ENCODE measurements around the gene ENO2. TPM values are rescaled to one million over a fixed set of nuclear protein-coding genes. Genes with fewer than 3 reads are reported as not detected.
A peak's percentile ranks its signal among the peaks of the same experiment; 100 is the strongest.

The ENO2 gene
- total RNA-seq, 2 donors from 2014 or later = 80.2 to 80.7 TPM

GRCh38 chr12:6963016-6963731, 48.8 kb downstream of the ENO2 start:
- ATAC-seq = no peak
- H3K9me3 ChIP-seq (ENCODE audit: control insufficient read depth, low read length, poor library complexity, severe bottlenecking) = no peaks in the 10 kb centered on the region
- DNase-seq = no peak
- Mint-ChIP-seq H3K36me3 (ENCODE audit: low read depth) (peaks cover 6% of the 10 kb centered on the region), H3K27me3 (no peaks in the 10 kb centered on the region), H3K27ac (peak overlapping the region; percentile 98), H3K4me1 (peaks cover 44% of the 10 kb centered on the region), H3K4me3 (peak overlapping the region; percentile 28)

GRCh38 chr12:6963791-6964413, 49.5 kb downstream of the ENO2 start:
- Mint-ChIP-seq H3K27ac (peak overlapping the region; percentile 89), H3K36me3 (ENCODE audit: low read depth) (peaks cover 2% of the 10 kb centered on the region), H3K27me3 (no peaks in the 10 kb centered on the region), H3K4me1 (peaks cover 40% of the 10 kb centered on the region), H3K4me3 (no peak overlapping the region)
- ATAC-seq = no peak
- H3K9me3 ChIP-seq (ENCODE audit: control insufficient read depth, low read length, poor library complexity, severe bottlenecking) = no peaks in the 10 kb centered on the region
- no peak for DNase-seq

GRCh38 chr12:6964605-6965025, 50.2 kb downstream of the ENO2 start:
- H3K4me3 Mint-ChIP-seq = no peak overlapping the region

GRCh38 chr12:6965026-6965661, 50.8 kb downstream of the ENO2 start:
- DNase-seq = peak; percentile 73 to 84 (median 78)
- Mint-ChIP-seq H3K27me3 (no peaks in the 10 kb centered on the region), H3K36me3 (ENCODE audit: low read depth) (peaks cover 2% of the 10 kb centered on the region), H3K27ac (peak overlapping the region; percentile 89), H3K4me1 (peaks cover 37% of the 10 kb centered on the region), H3K4me3 (no peak overlapping the region)
- H3K9me3 ChIP-seq (ENCODE audit: control insufficient read depth, low read length, poor library complexity, severe bottlenecking) = no peaks in the 10 kb centered on the region
- peak; percentile 50 for ATAC-seq

More at GRCh38 chr12:6964605-6965025, 50.2 kb downstream of the ENO2 start:
- peaks cover 39% of the 10 kb centered on the region for H3K4me1 Mint-ChIP-seq
- no peaks in the 10 kb centered on the region for H3K27me3 Mint-ChIP-seq
- DNase-seq (no peak), ATAC-seq (no peak)
- H3K27ac Mint-ChIP-seq = peak overlapping the region; percentile 89
- H3K36me3 Mint-ChIP-seq (ENCODE audit: low read depth) = peaks cover 2% of the 10 kb centered on the region
- no peaks in the 10 kb centered on the region for H3K9me3 ChIP-seq (ENCODE audit: control insufficient read depth, low read length, poor library complexity, severe bottlenecking)

GRCh38 chr12:6965714-6966113, 51.3 kb downstream of the ENO2 start:
- H3K4me3 Mint-ChIP-seq = no peak overlapping the region
- H3K9me3 ChIP-seq (ENCODE audit: control insufficient read depth, low read length, poor library complexity, severe bottlenecking) = no peaks in the 10 kb centered on the region
- no peaks in the 10 kb centered on the region for H3K27me3 Mint-ChIP-seq
- DNase-seq (no peak), ATAC-seq (no peak)
- H3K36me3 Mint-ChIP-seq (ENCODE audit: low read depth) = peaks cover 2% of the 10 kb centered on the region
- peaks cover 32% of the 10 kb centered on the region for H3K4me1 Mint-ChIP-seq
- H3K27ac Mint-ChIP-seq = peak overlapping the region; percentile 89

- Mint-ChIP-seq H3K27ac (peak overlapping the region; percentile 89), H3K36me3 (ENCODE audit: low read depth) (peaks cover 2% of the 10 kb centered on the region), H3K4me1 (peaks cover 30% of the 10 kb centered on the region), H3K4me3 (no peak overlapping the region), H3K27me3 (no peaks in the 10 kb centered on the region)
- DNase-seq (no peak), ATAC-seq (no peak)
- H3K9me3 ChIP-seq (ENCODE audit: control insufficient read depth, low read length, poor library complexity, severe bottlenecking) = no peaks in the 10 kb centered on the region
These were observed 52.0 kb downstream of the ENO2 start for GRCh38 chr12:6966351-6966750.

GRCh38 chr12:6967651-6968100, 53.3 kb downstream of the ENO2 start:
- ATAC-seq (no peak), DNase-seq (no peak)
- H3K36me3 Mint-ChIP-seq (ENCODE audit: low read depth) = peaks cover 2% of the 10 kb centered on the region
- H3K4me1 Mint-ChIP-seq = peaks cover 31% of the 10 kb centered on the region
- H3K27me3 Mint-ChIP-seq = no peaks in the 10 kb centered on the region
- H3K9me3 ChIP-seq (ENCODE audit: control insufficient read depth, low read length, poor library complexity, severe bottlenecking) = no peaks in the 10 kb centered on the region
- no peak overlapping the region for H3K4me3 Mint-ChIP-seq
- H3K27ac Mint-ChIP-seq = peak overlapping the region; percentile 99

- H3K4me1 Mint-ChIP-seq = peaks cover 35% of the 10 kb centered on the region
These were observed 54.0 kb downstream of the ENO2 start for GRCh38 chr12:6968426-6968825.

GRCh38 chr12:6970096-6970527, 55.7 kb downstream of the ENO2 start:
- DNase-seq (no peak), ATAC-seq (peak; percentile 3)
- no peaks in the 10 kb centered on the region for H3K9me3 ChIP-seq (ENCODE audit: control insufficient read depth, low read length, poor library complexity, severe bottlenecking)
- H3K36me3 Mint-ChIP-seq (ENCODE audit: low read depth) = peaks cover 2% of the 10 kb centered on the region
- H3K27ac Mint-ChIP-seq = peak overlapping the region; percentile 99
- H3K4me1 Mint-ChIP-seq = peaks cover 33% of the 10 kb centered on the region
- no peaks in the 10 kb centered on the region for H3K27me3 Mint-ChIP-seq
- H3K4me3 Mint-ChIP-seq = peak overlapping the region; percentile 100

More at GRCh38 chr12:6968426-6968825, 54.0 kb downstream of the ENO2 start:
- no peaks in the 10 kb centered on the region for H3K9me3 ChIP-seq (ENCODE audit: control insufficient read depth, low read length, poor library complexity, severe bottlenecking)
- no peak for DNase-seq
- ATAC-seq = no peak
- H3K36me3 Mint-ChIP-seq (ENCODE audit: low read depth) = peaks cover 2% of the 10 kb centered on the region
- H3K4me3 Mint-ChIP-seq = peak overlapping the region; percentile 100
- peak overlapping the region; percentile 99 for H3K27ac Mint-ChIP-seq
- no peaks in the 10 kb centered on the region for H3K27me3 Mint-ChIP-seq

Other genes starting within 250 kb of the ENO2 start
- 10 to 100 TPM; 62.9 to 66.3 TPM for gene ZNF384, start 225.2 kb upstream of the ENO2 start, total RNA-seq
- 1 to 10 TPM; 1.3 to 1.9 TPM for gene PIANP, start 213.8 kb upstream of the ENO2 start, total RNA-seq
- 10 to 100 TPM; 13.9 to 17.9 TPM for gene COPS7A, start 190.5 kb upstream of the ENO2 start, total RNA-seq
- 100 to 1,000 TPM; 104 to 108 TPM for gene MLF2, start 161.4 kb upstream of the ENO2 start, total RNA-seq
- gene PTMS, start 148.2 kb upstream of the ENO2 start, total RNA-seq = 10 to 100 TPM in 1 of 2 donors, 1 to 10 TPM in 1; 7.0 to 12.0 TPM
- 1 to 10 TPM; 3.8 to 4.6 TPM for gene LAG3, start 142.1 kb upstream of the ENO2 start, total RNA-seq
- 100 to 1,000 TPM; 187 to 205 TPM for gene CD4, start 125.1 kb upstream of the ENO2 start, total RNA-seq
- under 1 TPM in 1 of 2 donors, not detected in 1; 0.63 TPM for gene GPR162, start 92.8 kb upstream of the ENO2 start, total RNA-seq
- 1 to 10 TPM in 1 of 2 donors, under 1 TPM in 1; 0.97 to 1.3 TPM for gene P3H3, start 86.2 kb upstream of the ENO2 start, total RNA-seq
- gene GNB3, start 73.7 kb upstream of the ENO2 start, total RNA-seq = under 1 TPM; 0.26 to 0.45 TPM
- gene CDCA3, start 63.3 kb upstream of the ENO2 start, total RNA-seq = under 1 TPM; 0.65 to 0.87 TPM
- 10 to 100 TPM; 65.7 to 76.1 TPM for gene USP5, start 62.4 kb upstream of the ENO2 start, total RNA-seq
- gene TPI1, start 47.0 kb upstream of the ENO2 start, total RNA-seq = 100 to 1,000 TPM; 140 to 144 TPM
- 1 to 10 TPM; 6.7 to 8.7 TPM for gene SPSB2, start 41.3 kb upstream of the ENO2 start, total RNA-seq
- gene LRRC23, start 9.8 kb upstream of the ENO2 start, total RNA-seq = 10 to 100 TPM in 1 of 2 donors, 1 to 10 TPM in 1; 7.3 to 13.4 TPM
- gene ATN1, start 13.4 kb downstream of the ENO2 start, total RNA-seq = 10 to 100 TPM; 24.1 to 28.9 TPM
- gene RNU7-1, start 29.2 kb downstream of the ENO2 start, total RNA-seq = not detected
- 100 to 1,000 TPM; 192 to 226 TPM for gene C12orf57, start 29.4 kb downstream of the ENO2 start, total RNA-seq
- 100 to 1,000 TPM; 115 to 177 TPM for gene PTPN6, start 36.8 kb downstream of the ENO2 start, total RNA-seq
- gene PHB2, start 56.1 kb downstream of the ENO2 start, total RNA-seq = 100 to 1,000 TPM; 145 to 150 TPM
- 10 to 100 TPM; 36.2 to 36.9 TPM for gene EMG1, start 56.3 kb downstream of the ENO2 start, total RNA-seq
- 10 to 100 TPM; 34.3 to 45.2 TPM for gene LPCAT3, start 103.9 kb downstream of the ENO2 start, total RNA-seq
- gene C1S, start 146.1 kb downstream of the ENO2 start, total RNA-seq = 1 to 10 TPM; 2.9 to 3.0 TPM
- 1 to 10 TPM; 3.4 to 7.2 TPM for gene C1R, start 177.9 kb downstream of the ENO2 start, total RNA-seq
- 10 to 100 TPM; 21.4 to 27.2 TPM for gene C1RL, start 194.6 kb downstream of the ENO2 start, total RNA-seq
- gene RBP5, start 214.3 kb downstream of the ENO2 start, total RNA-seq = not detected
- gene CLSTN3, start 215.8 kb downstream of the ENO2 start, total RNA-seq = 10 to 100 TPM; 45.8 to 62.6 TPM

All from T-helper 17 cell (primary cell).